Skeletal muscle cell (primary cell): ENCODE data around the gene FPR3.
"Not testable (repeated sequence)": the region's sequence is repeated elsewhere in the genome, so short reads cannot be mapped to it uniquely, and the experiment has no call there.

Source experiments
- DNase-seq: peaks from one replicate; pipeline ENCODE4 v3.0.0-alpha.2; 2010; ENCODE audit warnings: low read depth
- H3K4me3 ChIP-seq: 2 replicates; pipeline ENCODE4 v1.5.1; 2011; ENCODE audit warnings: low read depth, mild to moderate bottlenecking, control low read depth, low read length, moderate library complexity

The FPR3 gene

DNA sequence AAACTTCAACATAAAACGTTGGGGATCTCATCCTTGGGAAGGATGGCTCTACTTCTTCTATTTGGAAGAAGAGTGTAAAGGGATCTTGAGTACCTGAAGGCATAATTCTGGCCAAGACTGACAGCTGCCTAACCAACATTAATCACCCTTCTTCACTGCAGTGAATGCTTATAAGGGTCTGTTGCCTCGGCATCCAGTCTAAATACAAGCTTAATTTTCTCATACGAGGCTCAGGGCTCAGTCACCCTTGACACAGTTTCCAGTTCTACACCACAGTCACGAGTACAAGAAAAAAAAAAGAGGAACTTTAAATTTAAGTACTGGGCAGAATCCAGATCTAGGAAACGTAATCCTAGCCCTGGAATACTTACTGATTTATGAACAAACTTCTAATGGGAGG is 9.0 kb downstream of the FPR3 start:
- H3K4me3 ChIP-seq, result no peak overlapping the region
- DNase-seq, result no peak

DNA sequence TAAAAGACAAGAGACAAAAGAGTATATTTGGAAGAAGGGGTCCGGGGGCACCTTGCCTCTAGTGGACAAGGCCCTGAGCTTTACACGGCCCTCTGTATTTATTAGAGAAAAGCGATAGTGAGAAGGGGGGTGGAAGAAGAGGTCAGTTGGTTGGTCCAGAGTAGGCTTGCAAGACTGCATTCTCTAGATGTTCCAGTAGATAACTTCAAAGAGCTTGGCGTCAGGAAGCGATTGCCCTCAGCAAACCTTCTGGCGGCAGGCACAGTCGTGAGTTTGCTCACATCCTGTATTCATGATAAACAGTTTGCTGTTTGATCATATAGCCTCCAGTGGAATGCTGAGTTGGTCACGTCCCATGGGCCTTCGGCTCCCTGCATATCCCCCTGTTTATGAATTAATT is 9.8 kb downstream of the FPR3 start:
- not testable (repeated sequence) for H3K4me3 ChIP-seq, DNase-seq

DNA sequence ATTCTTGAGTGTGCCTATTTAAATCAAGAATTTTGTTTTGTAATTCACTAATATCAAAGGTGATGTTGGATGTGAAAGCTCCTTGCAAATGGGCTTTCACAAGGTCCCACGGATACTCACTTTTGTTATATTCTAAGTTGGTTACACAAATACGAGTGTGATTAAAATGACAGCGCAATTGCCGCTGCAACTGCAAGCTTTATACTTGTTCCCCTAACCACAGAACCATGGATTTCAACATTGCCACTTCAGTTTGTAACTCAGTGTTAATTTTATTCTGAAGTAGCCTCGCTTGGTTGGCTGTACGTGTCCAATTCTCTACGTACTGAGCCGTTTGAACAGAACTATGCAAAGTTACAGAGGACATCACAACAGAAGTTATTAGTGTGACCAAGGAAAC is 10.4 kb downstream of the FPR3 start:
- not testable (repeated sequence) for DNase-seq

DNA sequence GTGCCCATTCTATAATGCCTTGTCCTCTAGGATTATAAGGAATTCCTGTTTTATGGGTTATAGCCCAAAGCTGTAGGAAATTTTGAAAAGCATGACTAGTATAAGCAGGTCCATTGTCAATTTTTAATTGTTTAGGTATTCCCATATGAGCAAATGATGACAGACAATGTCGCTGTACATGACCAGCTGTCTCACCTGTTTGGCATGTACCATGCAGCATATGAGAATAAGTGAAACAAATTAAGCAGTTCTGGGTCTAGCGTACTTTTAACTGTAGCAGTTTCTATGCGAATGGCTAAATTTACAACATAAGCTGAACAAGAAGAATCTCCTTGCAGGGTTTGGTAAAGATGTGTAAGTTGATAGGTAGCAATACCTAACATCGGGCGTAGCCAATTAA is 11.6 kb downstream of the FPR3 start:
- not testable (repeated sequence) for DNase-seq, H3K4me3 ChIP-seq

More for the DNA sequence above, 10.4 kb downstream of the FPR3 start:
- not testable (repeated sequence) for H3K4me3 ChIP-seq

DNA sequence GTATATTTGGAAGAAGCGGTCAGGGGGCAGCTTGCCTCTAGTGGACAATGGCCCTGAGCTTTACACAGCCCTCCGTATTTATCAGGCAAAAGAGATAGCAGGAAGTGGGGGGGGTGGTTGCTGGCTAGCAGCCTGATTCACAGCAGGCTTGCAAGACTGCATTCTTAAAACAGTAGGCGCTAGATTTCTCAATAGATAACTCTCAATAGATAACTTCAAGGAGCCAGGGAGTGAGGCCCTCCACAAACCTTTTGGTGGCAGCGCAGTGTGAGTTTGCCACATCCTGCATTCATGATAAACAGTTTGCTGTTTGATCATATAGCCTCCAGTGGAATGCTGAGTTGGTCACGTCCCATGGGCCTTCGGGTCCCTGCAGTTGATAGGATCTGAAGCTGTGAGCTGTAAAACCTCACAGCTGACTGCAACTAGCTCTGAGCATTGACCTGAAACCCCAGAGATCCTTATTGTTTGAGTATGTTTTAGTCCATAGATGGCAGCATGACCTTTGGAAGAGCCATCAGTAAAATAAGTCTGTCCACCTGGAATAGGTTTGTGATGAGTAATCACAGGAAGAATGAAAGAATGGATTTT is 12.2 kb downstream of the FPR3 start:
- no peak for DNase-seq
- no peak overlapping the region for H3K4me3 ChIP-seq

DNA sequence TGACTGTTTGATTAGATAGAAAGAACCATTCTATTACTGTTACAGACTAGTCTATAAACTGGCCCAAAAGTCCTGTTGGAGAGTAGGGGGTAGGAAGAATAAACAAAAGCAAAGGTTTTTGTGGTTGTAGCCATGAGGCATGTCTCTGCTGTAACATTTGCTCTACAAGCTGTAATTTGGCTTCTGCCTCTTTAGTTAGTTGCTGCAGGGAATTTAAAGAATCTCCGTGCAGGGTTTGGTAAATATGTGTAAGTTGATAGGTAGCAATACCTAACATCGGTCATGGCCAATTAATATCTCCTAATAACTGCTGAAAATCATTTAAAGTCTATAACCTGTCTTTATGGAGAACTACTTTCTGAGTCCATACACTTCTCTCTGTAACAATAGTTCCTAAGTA is 13.0 kb downstream of the FPR3 start:
- DNase-seq, result no peak
- H3K4me3 ChIP-seq, result no peak overlapping the region

DNA sequence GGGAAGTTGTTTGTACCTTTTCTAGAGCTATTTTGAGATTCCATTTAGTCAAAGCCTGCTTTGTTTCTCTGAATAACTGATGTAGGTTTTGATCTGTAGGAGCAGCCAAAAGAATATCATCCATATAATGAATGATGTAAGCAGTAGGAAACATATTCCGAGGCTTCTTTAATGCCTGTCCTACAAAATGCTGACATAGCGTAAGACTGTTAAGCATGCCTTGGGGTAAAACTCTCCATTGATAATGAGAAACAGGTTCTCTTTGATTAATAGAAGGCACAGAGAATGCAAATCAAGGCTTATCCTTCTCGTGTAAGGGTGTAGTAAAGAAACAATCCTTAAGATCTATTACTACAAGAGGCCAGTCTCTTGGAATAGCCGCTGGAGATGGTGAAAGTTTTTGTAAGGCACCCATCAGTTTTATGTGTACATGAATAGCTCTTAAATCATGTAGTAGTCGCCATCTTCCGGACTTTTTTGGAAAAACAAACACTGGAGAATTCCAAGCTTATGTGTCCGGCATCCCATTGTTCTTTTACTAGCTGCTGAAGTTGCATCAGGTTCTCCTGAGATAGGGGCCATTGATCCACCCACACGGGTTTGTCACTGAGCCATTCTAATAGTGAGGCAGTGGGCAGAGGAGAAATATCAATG is 13.5 kb downstream of the FPR3 start:
- H3K4me3 ChIP-seq, result no peak overlapping the region
- no peak for DNase-seq

DNA sequence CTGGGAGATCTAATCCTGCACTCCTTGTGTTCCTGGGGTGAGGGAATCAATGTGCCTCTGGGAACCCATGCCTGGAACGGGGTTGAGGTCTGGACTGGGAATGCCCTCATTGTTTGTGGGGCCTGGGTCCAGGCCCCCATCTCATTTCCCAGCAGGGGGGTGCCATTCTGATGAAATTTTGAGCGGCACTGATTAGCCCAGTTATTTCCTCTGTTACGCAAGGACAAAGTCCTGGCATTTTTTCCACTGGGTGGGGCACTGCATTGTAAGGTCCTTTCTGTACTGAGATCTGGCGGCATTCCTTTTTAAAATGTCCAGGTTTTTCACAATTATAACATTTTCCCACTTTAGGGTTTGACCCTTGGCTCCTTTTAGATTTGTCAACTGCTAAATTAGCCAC is 14.8 kb downstream of the FPR3 start:
- DNase-seq, result no peak
- H3K4me3 ChIP-seq, result no peak overlapping the region

DNA sequence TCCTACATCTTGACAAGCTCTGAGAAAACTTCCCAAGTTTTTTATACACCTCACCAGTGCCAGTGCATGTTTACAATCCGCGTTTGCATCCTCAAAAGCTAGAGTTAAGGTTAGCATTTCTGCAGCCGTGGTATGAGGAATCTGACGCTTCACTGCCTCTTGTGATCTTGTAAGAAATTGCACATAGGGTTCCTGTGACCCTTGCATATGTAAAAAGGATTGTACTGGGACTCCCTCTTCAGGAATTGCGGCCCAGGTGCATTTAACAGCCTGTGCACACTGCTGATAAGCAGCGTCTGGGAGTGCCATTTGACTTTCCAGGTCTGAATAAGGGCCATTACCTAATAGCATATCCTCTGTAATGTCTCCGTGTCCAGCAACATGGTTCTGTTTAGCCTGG is 15.3 kb downstream of the FPR3 start:
- H3K4me3 ChIP-seq, result no peak overlapping the region
- no peak for DNase-seq

DNA sequence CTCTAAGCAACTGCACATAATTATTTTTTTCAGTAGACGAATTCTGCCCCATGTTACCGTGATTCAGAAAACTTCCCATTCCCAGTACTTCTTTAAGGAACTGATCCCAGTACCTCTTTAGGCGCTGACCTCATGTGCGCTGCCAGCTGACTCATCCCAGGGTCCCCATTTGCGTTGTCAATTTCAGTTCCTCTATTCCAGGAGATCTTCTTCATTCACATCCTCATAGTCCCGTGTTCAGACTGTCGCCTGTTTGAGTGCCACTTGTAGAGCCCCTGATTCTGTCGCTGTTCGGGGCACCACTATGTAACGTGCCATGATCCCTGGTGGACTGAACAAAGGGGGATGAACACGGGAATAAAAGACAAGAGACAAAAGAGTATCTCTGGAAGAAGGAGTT is 16.4 kb downstream of the FPR3 start:
- no peak for DNase-seq
- no peak overlapping the region for H3K4me3 ChIP-seq

DNA sequence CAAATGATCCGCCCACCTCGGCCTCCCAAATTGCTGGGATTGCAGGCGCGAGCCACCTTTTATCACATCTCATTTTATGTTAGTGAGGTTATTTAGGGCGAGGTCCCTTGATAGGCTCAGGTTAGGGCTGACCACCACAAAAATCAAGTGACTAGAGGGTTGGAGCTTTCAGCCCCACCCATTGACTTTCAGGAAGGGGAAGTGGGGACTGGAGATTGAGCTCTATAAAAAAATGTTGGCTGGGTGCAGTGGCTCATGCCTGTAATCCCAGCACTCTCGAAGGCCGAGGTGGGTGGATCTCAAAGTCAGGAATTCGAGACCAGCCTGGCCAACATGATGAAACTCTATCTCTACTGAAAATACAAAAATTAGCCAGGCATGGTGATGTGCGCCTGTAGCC is 20.1 kb downstream of the FPR3 start:
- no peak for DNase-seq

DNA sequence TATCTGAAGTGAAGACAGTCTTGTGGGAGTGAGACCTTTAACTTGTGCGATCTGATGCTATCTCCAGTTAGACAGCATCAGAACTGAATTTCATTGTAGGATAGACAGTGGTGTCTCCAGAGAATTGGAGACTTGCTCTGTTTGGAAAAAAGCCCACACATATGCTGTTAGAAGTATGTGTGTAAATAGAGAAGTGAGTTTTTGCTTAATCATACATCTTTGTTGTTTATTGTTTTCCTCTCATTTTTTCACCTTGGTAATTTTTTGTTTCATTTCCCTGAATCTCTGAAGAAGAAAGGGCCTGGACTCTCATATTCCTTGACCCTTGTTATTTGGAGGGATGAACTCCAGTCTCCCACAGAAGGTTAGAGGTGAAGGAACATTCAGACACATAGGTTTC is 21.8 kb downstream of the FPR3 start:
- no peak overlapping the region for H3K4me3 ChIP-seq
- no peak for DNase-seq

More for the DNA sequence above, 20.1 kb downstream of the FPR3 start:
- H3K4me3 ChIP-seq, result no peak overlapping the region

DNA sequence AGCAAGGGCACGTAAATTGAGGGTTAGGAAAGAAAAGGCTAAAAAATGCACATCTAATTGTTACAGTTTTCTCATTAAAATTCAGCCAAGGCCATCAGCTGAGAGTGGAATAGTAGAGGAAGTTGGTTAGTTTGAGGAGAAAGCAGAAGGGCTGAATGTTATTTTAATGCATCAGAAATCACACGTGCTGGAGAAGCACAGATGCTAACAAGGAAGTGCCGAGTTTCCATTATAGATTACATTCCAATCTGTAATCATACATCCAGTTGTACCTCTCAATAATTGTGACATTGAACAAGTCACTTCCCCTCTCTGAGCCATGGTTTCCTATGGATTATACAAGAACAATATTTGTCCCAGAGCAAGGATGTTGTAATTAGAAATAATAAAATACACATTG is 25.1 kb downstream of the FPR3 start:
- H3K4me3 ChIP-seq, result no peak overlapping the region
- DNase-seq, result no peak

DNA sequence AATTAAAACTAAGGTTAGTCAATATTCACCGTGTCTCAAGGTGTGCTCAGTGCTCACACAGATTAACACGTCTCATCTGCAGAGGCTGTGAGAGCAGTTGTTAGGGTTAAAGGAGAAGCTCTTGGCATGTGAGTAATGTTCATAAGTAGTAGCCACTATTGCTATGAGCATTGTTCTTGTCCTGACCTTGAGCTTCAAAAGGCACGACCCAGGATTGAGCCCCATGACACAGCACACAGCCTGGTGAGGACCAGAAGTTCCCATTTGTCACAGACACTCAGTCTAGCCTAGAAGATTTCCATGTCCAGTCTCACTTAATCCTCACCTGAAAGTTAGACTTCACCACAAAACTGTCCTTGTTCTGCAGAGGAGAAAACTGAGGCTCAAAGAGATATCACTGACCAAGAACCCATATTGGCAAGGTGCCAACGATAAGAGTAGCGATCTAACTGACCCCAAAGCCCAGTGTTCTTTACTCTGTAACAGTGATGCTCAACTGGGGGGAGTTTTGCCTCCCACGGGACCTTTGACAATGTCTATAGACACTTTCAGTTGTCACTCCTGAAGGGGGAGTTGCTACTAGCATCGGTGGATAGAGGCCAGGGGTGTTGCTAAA is 26.0 kb downstream of the FPR3 start:
- H3K4me3 ChIP-seq, result no peak overlapping the region
- no peak for DNase-seq

DNA sequence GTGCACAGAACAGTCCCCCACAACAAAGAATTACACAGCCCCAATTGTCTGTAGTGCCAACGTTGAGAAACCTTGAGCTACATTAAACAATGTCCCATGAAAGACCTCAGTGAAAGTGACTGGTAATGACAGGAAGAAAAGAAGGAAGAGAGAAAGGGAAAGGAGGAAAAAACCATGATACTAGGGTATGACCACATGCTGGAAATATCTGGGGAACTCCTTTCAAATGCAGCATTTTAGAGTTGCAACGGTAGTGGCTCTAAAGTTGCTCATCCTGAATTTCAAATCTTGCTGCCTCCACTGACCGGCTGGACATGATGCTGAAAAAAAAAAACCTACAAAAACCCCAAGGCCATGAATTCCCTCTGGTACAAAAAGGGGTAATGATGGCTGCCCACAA is 26.5 kb downstream of the FPR3 start:
- DNase-seq, result no peak

DNA sequence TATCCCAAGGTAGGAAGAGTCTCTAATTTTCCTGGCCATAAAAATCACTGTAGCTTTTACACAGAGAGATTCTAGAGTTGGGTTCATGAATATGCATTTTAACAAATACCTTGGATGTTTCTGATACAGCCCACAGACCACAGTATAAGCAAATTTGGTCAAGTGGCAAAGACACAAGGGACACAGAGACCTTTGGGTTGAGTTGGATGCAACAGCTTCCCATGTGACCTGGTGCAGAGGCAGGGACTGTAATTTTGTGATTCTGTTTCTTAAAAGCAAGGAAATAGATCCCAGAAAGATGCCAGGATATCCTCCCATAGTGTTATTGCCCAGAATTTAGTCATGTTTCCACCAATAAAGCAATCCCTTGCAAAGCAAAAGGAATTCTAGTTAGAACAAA is 27.0 kb downstream of the FPR3 start:
- no peak for DNase-seq
- no peak overlapping the region for H3K4me3 ChIP-seq

More for the DNA sequence above, 26.5 kb downstream of the FPR3 start:
- H3K4me3 ChIP-seq, result no peak overlapping the region

DNA sequence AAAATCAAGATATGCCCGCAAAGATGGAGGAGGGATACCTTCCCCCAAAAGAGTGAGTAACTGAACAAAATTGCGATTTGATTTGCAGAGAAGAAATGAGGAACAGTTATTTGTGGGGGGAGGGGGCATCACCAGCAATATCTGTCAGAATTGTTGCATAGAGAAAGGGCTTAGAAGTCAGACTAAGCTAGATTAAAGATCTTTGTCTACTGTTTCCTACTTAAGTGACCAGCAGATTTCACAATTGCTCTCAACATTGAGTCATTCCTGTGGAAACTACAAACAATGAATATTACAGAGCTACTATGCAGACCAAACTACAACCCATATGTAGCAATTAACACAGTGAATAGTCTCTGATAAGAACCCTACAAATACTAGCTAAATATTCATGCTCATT is 27.4 kb downstream of the FPR3 start:
- DNase-seq, result no peak
- no peak overlapping the region for H3K4me3 ChIP-seq

DNA sequence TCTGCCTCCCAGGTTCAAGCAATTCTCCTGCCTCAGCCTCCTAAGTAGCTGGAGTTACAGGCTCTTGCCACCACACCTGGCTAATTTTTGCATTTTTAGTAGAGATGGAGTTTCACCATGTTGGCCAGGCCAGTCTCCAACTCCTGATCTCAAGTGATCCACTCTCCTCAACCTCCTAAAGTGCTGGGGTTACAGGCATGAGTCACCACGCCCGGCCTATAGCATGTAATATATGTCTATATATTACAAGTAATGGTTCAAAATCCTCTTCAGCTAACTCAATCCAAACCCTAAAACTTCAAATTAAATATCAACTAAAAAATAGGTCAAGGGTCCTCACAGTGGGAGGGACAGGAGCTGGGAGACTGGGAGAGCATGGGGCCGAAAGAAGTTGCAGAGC is 28.0 kb downstream of the FPR3 start:
- H3K4me3 ChIP-seq, result no peak overlapping the region
- no peak for DNase-seq

DNA sequence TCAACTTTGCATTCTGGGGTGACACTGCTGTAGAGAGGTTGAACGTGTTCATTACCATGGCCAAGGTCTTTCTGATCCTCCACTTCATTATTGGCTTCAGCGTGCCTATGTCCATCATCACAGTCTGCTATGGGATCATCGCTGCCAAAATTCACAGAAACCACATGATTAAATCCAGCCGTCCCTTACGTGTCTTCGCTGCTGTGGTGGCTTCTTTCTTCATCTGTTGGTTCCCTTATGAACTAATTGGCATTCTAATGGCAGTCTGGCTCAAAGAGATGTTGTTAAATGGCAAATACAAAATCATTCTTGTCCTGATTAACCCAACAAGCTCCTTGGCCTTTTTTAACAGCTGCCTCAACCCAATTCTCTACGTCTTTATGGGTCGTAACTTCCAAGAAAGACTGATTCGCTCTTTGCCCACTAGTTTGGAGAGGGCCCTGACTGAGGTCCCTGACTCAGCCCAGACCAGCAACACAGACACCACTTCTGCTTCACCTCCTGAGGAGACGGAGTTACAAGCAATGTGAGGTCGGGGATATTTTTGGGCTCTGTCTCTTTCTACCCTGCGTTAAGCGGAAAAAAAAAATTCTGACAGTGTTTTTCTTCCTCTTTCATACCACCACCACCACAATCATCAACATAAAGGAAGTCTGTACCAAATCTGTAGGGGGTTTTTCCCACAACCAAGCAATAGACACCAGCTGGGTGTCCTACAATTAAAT is 29.5 kb downstream of the FPR3 start:
- H3K4me3 ChIP-seq, result no peak overlapping the region
- no peak for DNase-seq

DNA sequence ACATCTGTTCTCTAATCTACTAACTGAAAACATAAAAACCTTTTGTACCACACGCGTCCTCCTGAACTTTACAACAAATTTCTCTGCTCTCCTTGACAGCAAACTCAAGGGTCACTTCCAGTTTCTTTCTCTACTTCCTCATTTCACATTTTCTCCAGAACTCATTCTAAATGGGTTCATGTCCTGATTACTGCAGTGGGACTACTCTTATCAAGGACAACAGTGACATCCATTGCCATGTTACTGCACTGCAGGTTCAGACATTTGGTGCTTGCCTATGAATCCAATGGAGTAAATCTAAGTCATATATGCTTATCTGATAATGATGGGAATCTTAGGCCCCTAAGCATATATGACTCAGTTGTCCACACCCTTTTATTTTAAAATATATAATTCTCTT is 35.3 kb downstream of the FPR3 start:
- DNase-seq, result no peak
- H3K4me3 ChIP-seq, result no peak overlapping the region

DNA sequence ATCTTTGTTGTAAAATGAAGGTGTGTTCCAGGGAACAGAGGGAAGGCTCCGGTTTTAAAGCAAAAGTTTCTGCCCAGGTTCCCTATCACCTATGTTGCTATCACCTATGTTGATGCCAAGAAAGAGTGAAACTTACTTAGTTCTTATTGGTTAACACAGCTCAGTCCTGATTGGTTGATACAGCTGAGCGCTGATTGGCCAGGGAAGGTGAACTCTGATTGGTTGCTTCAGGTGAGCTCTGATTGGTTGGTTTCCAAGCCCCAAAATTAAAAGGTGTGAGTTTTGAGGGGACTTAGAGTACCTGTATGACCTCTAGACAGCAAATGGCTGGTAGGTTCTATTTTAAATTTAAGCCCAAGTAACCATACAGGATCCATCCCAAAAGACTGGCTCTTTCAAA is 42.2 kb downstream of the FPR3 start:
- no peak for DNase-seq
- H3K4me3 ChIP-seq, result no peak overlapping the region
